HL-60 (cell line): ENCODE data around the gene ARHGEF6.

Source experiments
- DNase-seq, 2 experiments: peaks; one replicate each; pipeline ENCODE4 v3.0.0-alpha.2; 2010 to 2020; ENCODE audit warnings: low read depth in 1 of 2, low spot score in 1 of 2
- H3K27ac ChIP-seq: fragments of 250-450 bp; sonication (Bioruptor Pico); replicated peaks from 2 replicates; pipeline ENCODE4 v1.5.1; 2020; ENCODE audit warnings: mild to moderate bottlenecking, moderate library complexity
- H3K27me3 ChIP-seq: fragments of 250-450 bp; sonication (Bioruptor Pico); 2 replicates; pipeline ENCODE4 v1.5.1; 2021; ENCODE audit warnings: mild to moderate bottlenecking, moderate library complexity; ENCODE audit not compliant: insufficient read depth, poor library complexity, severe bottlenecking
- H3K4me3 ChIP-seq: replicated peaks from 2 replicates; pipeline ENCODE4 v1.5.1; 2011; ENCODE audit warnings: mild to moderate bottlenecking, control low read depth, low read length; ENCODE audit not compliant: insufficient read depth
- GABPA ChIP-seq: IDR thresholded peaks from 2 replicates; pipeline ENCODE4 v1.6.1; 2012; ENCODE audit warnings: low read depth
- POLR2AphosphoS5 ChIP-seq: IDR thresholded peaks from 2 replicates; pipeline ENCODE4 v1.6.1; 2012; ENCODE audit warnings: low read depth
- SPI1 ChIP-seq: IDR thresholded peaks from 2 replicates; pipeline ENCODE4 v1.6.1; 2012; ENCODE audit warnings: low read depth, mild to moderate bottlenecking, borderline replicate concordance
- TF ChIP-seq, protein P1 (sequence below): IDR thresholded peaks from 2 replicates; pipeline ENCODE4 v1.6.1; 2012; ENCODE audit warnings: low read depth; ENCODE audit not compliant: insufficient replicate concordance
- TF ChIP-seq, protein P2 (sequence below): IDR thresholded peaks from one replicate; pipeline ENCODE4 v1.5.1; 2011; ENCODE audit warnings: low read length, control low read depth, inconsistent platforms; ENCODE audit not compliant: insufficient read depth

The ARHGEF6 gene

DNA sequence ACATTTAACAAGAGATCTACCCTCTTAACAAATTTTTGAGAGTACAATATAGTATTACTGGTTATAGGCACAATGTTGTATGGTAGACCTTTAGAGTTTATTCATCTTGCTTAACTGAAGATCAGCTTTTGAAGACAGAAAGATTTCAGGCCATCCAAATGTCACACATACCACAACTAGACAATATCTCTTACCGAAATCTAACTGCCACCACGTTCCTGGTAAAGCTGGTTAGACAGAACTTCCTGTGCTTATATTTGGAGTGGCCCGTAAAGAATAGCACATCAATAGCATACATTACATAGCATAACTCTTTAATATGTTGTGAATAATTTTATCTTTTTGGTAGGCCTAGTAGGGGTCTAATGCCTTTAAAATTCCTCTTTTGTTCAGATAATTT lies 29.8 kb upstream of the ARHGEF6 start:
- H3K27ac ChIP-seq: no peak overlapping the region
- TF ChIP-seq, protein P1, sequence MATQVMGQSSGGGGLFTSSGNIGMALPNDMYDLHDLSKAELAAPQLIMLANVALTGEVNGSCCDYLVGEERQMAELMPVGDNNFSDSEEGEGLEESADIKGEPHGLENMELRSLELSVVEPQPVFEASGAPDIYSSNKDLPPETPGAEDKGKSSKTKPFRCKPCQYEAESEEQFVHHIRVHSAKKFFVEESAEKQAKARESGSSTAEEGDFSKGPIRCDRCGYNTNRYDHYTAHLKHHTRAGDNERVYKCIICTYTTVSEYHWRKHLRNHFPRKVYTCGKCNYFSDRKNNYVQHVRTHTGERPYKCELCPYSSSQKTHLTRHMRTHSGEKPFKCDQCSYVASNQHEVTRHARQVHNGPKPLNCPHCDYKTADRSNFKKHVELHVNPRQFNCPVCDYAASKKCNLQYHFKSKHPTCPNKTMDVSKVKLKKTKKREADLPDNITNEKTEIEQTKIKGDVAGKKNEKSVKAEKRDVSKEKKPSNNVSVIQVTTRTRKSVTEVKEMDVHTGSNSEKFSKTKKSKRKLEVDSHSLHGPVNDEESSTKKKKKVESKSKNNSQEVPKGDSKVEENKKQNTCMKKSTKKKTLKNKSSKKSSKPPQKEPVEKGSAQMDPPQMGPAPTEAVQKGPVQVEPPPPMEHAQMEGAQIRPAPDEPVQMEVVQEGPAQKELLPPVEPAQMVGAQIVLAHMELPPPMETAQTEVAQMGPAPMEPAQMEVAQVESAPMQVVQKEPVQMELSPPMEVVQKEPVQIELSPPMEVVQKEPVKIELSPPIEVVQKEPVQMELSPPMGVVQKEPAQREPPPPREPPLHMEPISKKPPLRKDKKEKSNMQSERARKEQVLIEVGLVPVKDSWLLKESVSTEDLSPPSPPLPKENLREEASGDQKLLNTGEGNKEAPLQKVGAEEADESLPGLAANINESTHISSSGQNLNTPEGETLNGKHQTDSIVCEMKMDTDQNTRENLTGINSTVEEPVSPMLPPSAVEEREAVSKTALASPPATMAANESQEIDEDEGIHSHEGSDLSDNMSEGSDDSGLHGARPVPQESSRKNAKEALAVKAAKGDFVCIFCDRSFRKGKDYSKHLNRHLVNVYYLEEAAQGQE: no peak
- TF ChIP-seq SPI1 (no peak), GABPA (no peak), POLR2AphosphoS5 (no peak)
- TF ChIP-seq, protein P2, sequence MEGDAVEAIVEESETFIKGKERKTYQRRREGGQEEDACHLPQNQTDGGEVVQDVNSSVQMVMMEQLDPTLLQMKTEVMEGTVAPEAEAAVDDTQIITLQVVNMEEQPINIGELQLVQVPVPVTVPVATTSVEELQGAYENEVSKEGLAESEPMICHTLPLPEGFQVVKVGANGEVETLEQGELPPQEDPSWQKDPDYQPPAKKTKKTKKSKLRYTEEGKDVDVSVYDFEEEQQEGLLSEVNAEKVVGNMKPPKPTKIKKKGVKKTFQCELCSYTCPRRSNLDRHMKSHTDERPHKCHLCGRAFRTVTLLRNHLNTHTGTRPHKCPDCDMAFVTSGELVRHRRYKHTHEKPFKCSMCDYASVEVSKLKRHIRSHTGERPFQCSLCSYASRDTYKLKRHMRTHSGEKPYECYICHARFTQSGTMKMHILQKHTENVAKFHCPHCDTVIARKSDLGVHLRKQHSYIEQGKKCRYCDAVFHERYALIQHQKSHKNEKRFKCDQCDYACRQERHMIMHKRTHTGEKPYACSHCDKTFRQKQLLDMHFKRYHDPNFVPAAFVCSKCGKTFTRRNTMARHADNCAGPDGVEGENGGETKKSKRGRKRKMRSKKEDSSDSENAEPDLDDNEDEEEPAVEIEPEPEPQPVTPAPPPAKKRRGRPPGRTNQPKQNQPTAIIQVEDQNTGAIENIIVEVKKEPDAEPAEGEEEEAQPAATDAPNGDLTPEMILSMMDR: no peak
- no peak for DNase-seq
- H3K4me3 ChIP-seq: no peak overlapping the region
- no peaks in the 10 kb centered on the region for H3K27me3 ChIP-seq

DNA sequence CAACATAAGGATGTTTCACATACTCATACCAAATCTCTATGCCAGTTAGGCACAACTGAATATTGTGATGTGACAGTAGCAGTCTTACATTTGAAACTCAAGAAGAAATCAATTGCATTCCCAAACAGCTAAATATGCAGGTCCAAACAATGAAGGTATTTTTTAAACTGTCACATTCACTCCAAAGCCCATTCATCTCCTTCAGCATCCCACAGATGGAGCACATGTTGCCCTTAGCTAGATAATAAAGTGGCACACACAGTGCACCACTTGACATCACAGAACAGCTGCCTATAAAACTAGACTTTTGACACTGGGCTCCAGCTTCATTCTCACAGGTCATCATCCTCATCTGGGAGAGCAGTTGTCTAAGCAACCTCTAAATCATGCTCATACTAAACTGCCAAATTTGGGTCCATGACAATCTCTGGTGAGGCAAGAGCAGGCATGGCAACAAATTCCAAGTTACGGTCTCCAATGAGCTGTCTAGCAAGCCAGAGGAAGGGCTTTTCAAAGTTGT lies 26.2 kb upstream of the ARHGEF6 start:
- H3K27me3 ChIP-seq: no peaks in the 10 kb centered on the region
- TF ChIP-seq GABPA (no peak), SPI1 (no peak), POLR2AphosphoS5 (no peak)
- TF ChIP-seq, protein P1: no peak
- TF ChIP-seq, protein P2: no peak
- no peak for DNase-seq
- no peak overlapping the region for H3K4me3 ChIP-seq
- no peak overlapping the region for H3K27ac ChIP-seq

DNA sequence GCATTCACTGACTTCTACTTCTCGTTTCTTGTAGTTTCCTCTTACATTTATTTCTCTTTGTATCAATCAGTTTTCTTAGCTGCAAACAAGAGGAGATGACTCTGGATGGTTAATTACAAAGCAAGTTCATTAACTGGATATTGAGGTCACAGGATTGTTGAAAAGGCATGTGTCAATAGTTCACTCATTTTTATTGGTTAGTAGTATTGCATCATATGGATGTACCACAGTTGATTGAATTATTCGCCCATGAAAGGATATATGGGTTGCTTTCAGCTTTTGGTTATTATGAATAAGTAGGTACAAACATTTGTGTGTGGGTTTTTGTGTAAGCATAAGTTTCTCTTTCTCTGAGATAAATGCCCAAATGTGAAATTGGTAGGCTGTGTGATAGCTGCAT lies 21.8 kb upstream of the ARHGEF6 start:
- Histone ChIP-seq H3K4me3 (no peak overlapping the region), H3K27ac (no peak overlapping the region), H3K27me3 (no peaks in the 10 kb centered on the region)
- no peak for DNase-seq
- TF ChIP-seq SPI1: no peak
- TF ChIP-seq, protein P2: no peak
- TF ChIP-seq, protein P1: no peak
- no peak for TF ChIP-seq POLR2AphosphoS5
- no peak for TF ChIP-seq GABPA
